Cortex of kidney (tissue), 1 donor: Measurements from ENCODE around the gene PRKN.

Experiments
- DNase-seq: peaks from one replicate; lab custom pipeline; 2025; lab: John Stamatoyannopoulos, UW

Gene PRKN

DNA sequence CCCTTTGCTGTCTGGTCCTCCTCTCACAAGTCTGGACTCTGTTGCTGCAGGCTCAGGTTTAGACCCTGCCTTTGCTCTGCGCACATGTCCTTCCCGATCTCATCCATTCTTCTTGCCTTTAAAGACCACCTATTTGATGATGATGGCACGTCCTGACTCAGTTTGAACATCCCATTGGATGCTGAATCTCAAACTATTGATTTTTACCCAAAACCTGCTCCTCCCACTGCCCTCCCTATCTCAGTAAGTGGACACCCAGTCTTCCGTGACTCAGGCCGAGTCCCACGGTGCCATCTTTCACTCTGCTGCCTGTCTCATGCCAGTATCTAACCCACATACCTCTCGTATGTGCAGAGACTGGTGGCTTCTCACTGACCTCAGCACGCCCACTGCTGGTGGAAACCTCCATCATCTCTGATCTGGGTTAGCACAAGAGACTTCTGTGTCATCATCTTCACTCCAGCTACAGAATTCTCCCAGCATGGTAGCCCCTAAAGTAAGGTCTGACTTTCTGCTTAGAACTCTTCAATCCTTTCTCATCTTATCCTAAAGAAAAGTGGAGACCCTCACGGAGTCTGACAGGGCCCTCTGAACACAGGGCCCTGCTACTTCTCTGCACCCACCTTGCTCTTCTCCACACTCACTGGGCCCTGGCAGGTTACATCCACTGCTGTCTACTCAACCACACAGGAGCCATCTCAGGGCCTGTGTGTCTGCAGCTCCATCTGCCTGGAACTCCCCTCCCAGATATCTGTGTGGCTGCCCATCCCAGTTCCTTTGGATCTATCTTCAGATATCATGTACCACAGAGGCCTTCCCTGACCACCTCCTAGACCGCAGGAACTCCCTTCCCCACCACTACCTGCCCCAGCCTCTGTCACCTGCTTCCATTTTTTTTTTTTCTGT is 1066.6 kb downstream of the PRKN start:
- no peak for DNase-seq

GRCh38 chr6:161658211-161658610 is 1069.4 kb downstream of the PRKN start:
- DNase-seq: no peak

DNA sequence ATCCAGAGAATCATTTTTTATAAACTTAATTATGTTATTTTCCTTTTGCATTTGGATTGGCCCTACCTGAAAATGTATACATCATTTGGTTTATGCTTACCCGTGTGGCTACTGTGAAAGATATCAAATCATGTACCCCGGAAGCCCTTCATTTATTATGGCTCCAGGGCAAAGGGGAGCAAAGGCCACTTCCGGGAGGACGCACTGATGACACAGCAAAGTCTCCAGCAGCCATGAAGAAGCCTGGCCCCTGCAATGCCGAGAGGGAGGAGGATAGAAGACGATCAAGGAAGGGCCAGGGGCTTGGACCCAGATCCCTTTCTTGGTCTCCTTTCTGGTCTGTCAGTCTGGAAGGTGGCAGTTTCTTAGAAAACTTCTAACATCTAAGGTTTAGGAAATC is 1073.4 kb downstream of the PRKN start:
- no peak for DNase-seq

DNA sequence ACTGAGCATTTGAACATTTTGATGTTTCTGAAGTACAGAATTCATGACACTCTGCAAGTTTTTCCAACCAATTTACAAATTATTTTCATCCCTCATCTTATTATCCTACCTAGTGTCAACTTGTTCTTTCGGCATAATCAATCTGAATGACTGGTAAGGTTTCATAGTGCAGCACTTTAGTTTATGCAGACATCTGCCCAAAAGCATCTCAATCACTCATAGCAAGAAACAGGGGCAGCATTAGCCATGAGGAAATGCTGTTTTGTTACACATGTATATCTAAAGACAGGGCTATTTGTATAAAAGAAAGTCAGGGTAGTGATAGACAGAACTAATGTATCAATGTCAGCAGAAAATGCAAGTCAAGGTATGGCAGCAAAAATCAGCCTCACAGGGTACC is 1075.6 kb downstream of the PRKN start:
- DNase-seq: no peak

- DNase-seq: no peak
Observed at GRCh38 chr6:161649841-161650240, 1077.7 kb downstream of the PRKN start.

DNA sequence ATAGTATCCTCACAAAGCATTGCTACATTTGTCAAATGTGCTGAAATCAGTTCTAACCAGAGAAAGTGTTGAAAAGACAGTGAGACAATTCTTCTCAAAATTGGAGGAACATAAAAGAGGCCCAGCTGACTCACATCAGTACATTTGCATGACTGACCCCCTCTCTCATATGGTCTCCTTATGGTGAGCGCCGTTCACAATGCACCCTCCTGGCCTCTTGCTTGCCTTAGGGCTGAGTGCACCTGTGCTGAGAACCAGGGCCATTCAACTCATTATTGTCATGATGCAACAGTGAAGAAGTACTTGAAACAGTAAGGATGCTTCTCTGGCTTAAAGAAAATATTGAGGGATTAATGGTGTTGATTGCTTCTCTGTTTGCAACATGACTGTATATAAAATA is 1078.5 kb downstream of the PRKN start:
- DNase-seq: no peak

- DNase-seq: no peak
Observed at GRCh38 chr6:161647234-161647633, 1080.3 kb downstream of the PRKN start.

GRCh38 chr6:161644521-161644920 is 1083.0 kb downstream of the PRKN start:
- DNase-seq: no peak

- DNase-seq: no peak
Observed at GRCh38 chr6:161641175-161641574, 1086.4 kb downstream of the PRKN start.

- DNase-seq: no peak
Observed at GRCh38 chr6:161639772-161640171, 1087.8 kb downstream of the PRKN start.

DNA sequence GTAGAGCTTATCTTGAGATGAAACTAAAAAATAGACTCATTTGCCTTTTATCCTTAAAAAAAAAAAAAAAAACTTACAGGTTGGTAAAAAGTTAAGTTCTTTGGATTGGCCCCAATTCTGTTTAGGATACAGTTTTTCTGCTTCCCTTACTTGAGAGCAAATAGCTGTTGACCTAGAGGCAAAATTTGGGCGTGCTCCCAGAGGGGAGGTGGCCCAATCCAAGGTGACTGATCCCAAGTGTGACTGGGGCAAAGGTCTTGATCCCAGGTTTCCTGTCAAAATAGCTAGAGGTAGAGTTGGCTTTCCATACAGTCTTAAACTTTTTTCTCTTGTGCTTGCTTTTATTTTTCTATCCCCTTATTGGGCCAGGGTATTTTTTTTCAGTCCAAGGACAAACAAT is 1089.9 kb downstream of the PRKN start:
- no peak for DNase-seq

GRCh38 chr6:161636882-161637430 is 1090.6 kb downstream of the PRKN start:
- no peak for DNase-seq

- DNase-seq: no peak
Observed at GRCh38 chr6:161635975-161636374, 1091.6 kb downstream of the PRKN start.

GRCh38 chr6:161634916-161635315 is 1092.7 kb downstream of the PRKN start:
- no peak for DNase-seq

DNA sequence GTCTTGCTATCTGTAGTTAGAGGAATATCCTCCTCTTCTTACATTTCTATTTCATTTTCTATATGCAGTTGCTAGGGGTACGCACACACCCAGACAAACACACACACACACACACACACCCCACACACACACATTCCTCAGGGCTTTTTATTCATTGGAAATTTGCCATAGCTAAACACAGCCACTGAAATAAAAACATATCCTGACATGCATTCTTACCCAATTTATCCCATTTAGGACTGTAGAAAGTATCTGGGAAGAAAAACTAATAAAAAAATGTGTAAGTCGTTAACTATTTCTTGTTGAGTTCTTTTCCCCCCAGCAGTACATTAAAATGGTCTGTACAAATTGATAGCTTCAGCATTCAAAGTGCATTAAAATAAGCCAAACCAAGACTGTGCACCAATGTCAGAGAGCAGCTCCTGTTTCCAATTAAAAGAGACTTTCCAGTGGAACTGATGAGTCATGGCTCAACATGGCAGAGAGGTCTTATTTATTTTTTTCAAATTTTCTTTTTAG is 1095.8 kb downstream of the PRKN start:
- DNase-seq: no peak

GRCh38 chr6:161630674-161631073 is 1096.9 kb downstream of the PRKN start:
- no peak for DNase-seq

- no peak for DNase-seq
Observed at GRCh38 chr6:161626132-161626676, 1101.4 kb downstream of the PRKN start.

GRCh38 chr6:161624111-161624510 is 1103.5 kb downstream of the PRKN start:
- DNase-seq: no peak

DNA sequence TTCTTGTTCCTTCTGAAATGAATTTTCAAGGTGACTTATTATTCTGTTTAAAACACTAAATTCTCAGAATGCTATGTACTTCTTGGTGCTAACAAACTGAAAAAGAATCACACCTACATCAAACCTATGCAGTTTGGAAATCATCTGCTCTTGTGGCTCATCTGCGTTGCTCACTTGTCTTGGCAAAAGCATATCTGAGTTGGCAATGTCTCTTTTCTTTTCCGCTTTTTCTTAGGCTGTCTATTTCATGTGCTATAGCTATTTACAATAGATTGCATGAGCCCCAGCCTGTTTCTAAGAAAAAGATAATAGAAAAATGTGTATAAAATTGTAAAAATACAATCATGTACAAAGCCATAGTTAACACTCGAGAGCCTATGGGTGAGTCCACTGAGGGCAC is 1104.8 kb downstream of the PRKN start:
- DNase-seq: no peak

DNA sequence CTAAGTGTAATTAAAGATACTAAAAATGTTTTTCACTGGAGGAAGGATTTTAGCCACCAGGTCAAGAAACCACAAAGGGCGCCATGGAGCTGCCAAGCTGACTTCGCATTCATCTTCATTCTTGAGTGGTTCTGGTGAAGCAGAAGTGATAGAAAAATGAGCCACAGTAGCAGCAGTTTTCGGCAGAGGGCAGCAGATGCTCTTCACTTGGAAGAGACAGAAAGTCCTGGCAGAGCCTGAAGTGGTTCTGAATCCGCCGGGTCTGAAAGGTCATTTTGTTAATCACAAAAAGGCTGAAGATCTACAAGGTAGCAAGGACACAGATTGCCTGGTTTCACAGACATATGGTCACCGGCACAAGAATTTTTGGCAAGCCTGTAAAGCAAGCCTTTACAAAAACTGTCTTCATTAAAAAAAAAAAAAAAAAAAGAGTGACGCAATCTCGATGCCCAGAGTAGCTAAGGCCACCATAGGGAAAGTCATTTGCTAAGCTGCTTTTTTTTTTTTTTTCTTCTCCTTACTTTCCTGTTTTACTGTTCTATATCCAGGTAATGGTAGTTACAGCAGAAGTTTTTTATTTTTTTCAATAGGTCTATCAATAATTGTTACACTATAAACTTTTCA is 1108.6 kb downstream of the PRKN start:
- no peak for DNase-seq

GRCh38 chr6:161613711-161614110 is 1113.9 kb downstream of the PRKN start:
- no peak for DNase-seq

DNA sequence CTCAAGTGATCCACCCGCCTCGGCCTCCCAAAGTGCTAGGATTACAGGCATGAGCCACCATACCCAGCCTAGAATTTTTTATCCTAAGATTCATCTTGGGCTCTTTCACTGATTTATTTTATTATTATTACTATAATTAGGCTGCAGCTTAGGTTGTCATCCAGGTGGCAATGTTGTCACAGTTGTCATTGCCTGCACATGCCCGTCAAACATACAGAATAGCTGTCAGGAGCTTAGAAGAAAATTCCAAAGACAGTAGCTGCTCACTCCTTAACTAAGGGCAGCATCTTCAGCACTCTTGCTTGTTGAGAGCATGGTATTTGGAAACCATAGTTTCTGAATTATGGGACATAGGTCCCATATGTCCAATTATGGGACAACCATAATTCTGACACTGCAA is 1118.8 kb downstream of the PRKN start:
- DNase-seq: no peak
